ENCODE data around the gene ACP1.

- TF ChIP-seq CTCF (IDR thresholded peaks at IDR 0.05), result no peak
- no peak for TF ChIP-seq ZFX (IDR thresholded peaks at IDR 0.05; ENCODE audit: borderline replicate concordance)
Measured at GRCh38 chr2:281381-281780, 16.6 kb downstream of the ACP1 start.

All from 22Rv1 (cell line).